ENCODE measurements around the gene ACTRT2.
A peak's percentile ranks its signal among the peaks of the same experiment; 100 is the strongest.

Gene ACTRT2

GRCh38 chr1:2980073-2980791 is 41.0 kb upstream of the ACTRT2 start:
- no peaks in the 10 kb centered on the region for H3K9me3 ChIP-seq
- no peaks in the 10 kb centered on the region for H3K4me1 ChIP-seq
- in situ Hi-C loops (cut with MboI; ENCODE audit: low sequenced_read_pairs), result no loop called here
- H3K4me3 ChIP-seq, result no peak overlapping the region
- no peaks in the 10 kb centered on the region for H3K27me3 ChIP-seq (ENCODE audit: low read depth)
- no peaks in the 10 kb centered on the region for H3K36me3 ChIP-seq (replicated peaks)
- peak in 1 of 2 experiments; percentile 4 for DNase-seq (ENCODE audit: low spot score in 2 of 2)

GRCh38 chr1:2980849-2981248 is 40.4 kb upstream of the ACTRT2 start:
- H3K4me3 ChIP-seq, result no peak overlapping the region
- H3K9me3 ChIP-seq, result no peaks in the 10 kb centered on the region
- no peaks in the 10 kb centered on the region for H3K27me3 ChIP-seq (ENCODE audit: low read depth)
- no peaks in the 10 kb centered on the region for H3K4me1 ChIP-seq
- DNase-seq (ENCODE audit: low spot score in 2 of 2), result no peak
- in situ Hi-C loops (cut with MboI; ENCODE audit: low sequenced_read_pairs), result no loop called here
- no peaks in the 10 kb centered on the region for H3K36me3 ChIP-seq (replicated peaks)

- no peaks in the 10 kb centered on the region for H3K36me3 ChIP-seq (replicated peaks)
- H3K27me3 ChIP-seq (ENCODE audit: low read depth), result no peaks in the 10 kb centered on the region
- DNase-seq (ENCODE audit: low spot score in 2 of 2), result peak in 1 of 2 experiments; percentile 3
- H3K4me1 ChIP-seq, result no peaks in the 10 kb centered on the region
- in situ Hi-C loops (cut with MboI; ENCODE audit: low sequenced_read_pairs), result no loop called here
- no peaks in the 10 kb centered on the region for H3K9me3 ChIP-seq
- H3K4me3 ChIP-seq, result no peak overlapping the region
Measured at GRCh38 chr1:2981388-2981787, 39.9 kb upstream of the ACTRT2 start.

DNA sequence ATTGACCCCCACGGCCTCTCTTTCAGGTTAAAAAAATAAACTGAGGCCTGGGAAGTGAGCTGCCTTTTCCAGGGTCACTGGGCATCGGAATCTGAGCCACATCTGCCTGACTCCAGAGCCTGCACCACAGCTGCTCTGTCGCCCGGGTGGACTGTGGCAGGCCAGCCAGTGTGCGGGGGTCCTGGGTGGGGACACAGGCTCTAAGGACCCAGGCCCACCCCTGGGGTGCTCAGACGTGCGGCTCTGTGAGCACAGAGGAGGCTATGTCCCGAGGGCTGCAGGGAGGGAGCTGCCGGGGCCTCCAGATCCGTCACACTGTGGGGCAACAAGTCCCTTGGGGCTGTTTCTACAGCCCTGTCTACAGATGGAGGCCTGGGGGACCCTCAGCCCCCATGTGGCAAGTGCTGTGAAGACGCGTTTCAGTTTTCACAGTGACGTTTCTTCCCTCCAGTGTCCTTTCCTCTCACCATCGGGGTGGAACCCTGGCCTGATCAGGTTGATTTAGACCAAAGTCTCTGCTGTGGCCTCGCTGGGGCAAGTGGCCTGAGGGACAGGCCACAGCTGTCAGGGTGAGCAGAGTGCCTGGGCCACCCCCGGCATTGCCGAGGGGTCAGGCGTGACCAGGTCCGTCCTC is 39.2 kb upstream of the ACTRT2 start:
- in situ Hi-C loops (cut with MboI; ENCODE audit: low sequenced_read_pairs), result no loop called here
- peak in 1 of 2 experiments; percentile 4 for DNase-seq (ENCODE audit: low spot score in 2 of 2)
- Histone ChIP-seq H3K9me3 (no peaks in the 10 kb centered on the region), H3K4me3 (no peak overlapping the region), H3K27me3 (ENCODE audit: low read depth) (no peaks in the 10 kb centered on the region), H3K36me3 (replicated peaks) (no peaks in the 10 kb centered on the region), H3K4me1 (no peaks in the 10 kb centered on the region)

GRCh38 chr1:2982615-2983318 is 38.5 kb upstream of the ACTRT2 start:
- Histone ChIP-seq H3K27me3 (ENCODE audit: low read depth) (no peaks in the 10 kb centered on the region), H3K4me3 (no peak overlapping the region), H3K36me3 (replicated peaks) (no peaks in the 10 kb centered on the region), H3K4me1 (no peaks in the 10 kb centered on the region), H3K9me3 (no peaks in the 10 kb centered on the region)
- in situ Hi-C loops (cut with MboI; ENCODE audit: low sequenced_read_pairs), result no loop called here
- DNase-seq (ENCODE audit: low spot score in 2 of 2), result peak in 1 of 2 experiments; percentile 4

DNA sequence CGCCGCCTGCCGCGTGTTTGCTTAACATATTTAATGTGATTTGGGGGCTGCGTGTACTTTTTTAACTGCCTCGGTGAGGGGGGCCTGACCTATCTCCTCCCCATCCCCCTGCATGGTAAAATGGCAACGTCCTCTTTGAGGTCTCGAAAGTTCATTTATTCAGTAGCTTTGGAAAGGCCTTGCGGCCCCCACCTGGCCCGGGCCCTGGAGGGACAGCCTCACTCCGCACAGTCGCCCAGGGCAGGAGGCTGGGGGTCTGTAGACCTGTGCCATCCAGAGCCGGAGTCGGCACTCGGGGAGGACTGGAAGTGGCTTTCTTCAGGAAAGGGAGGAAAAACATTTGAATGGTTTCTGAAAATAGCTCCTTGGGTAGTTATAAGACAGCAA is 38.0 kb upstream of the ACTRT2 start:
- no peaks in the 10 kb centered on the region for H3K27me3 ChIP-seq (ENCODE audit: low read depth)
- in situ Hi-C loops (cut with MboI; ENCODE audit: low sequenced_read_pairs), result no loop called here

DNA sequence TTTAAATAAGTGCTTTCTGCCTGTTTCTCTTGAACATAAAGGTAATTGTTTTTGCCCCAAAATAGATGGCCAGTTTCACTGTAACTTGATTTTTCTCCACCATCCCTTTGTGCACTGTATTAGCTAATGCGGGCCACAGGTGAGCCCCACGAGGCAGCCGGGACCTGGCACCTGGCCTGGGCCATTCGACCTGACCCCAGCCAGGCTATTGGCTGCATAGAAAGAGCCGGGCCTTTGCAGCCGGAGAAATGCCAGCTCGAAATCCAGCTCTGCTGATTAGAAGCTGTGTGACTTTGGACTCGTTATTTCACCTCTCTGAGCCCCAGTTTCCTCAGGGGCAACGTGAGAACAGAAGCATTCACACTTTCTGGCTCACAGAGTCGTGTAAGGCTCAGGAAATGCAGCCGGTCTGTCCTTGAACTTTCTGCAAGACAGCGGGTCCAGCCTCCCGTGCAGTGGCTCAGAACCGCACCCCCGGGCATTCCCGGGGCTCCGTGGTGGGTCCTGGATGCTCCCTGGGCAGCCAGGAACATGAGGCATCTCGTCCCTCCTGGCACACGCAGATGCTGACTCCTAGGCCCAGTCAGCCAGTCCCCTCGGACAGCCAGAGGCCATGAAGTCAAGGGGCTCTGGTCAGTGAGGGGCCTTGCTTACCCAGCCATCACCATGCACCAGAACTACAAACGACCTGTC is 37.4 kb upstream of the ACTRT2 start:
- H3K9me3 ChIP-seq, result no peaks in the 10 kb centered on the region
- peak in 1 of 2 experiments; percentile 2 for DNase-seq (ENCODE audit: low spot score in 2 of 2)
- H3K36me3 ChIP-seq (replicated peaks), result no peaks in the 10 kb centered on the region
- in situ Hi-C loops (cut with MboI; ENCODE audit: low sequenced_read_pairs), result no loop called here
- no peaks in the 10 kb centered on the region for H3K27me3 ChIP-seq (ENCODE audit: low read depth)
- no peak overlapping the region for H3K4me3 ChIP-seq
- no peaks in the 10 kb centered on the region for H3K4me1 ChIP-seq

More for the DNA sequence above, 38.0 kb upstream of the ACTRT2 start:
- no peak for DNase-seq (ENCODE audit: low spot score in 2 of 2)
- H3K4me3 ChIP-seq, result no peak overlapping the region
- H3K36me3 ChIP-seq (replicated peaks), result no peaks in the 10 kb centered on the region
- no peaks in the 10 kb centered on the region for H3K9me3 ChIP-seq
- no peaks in the 10 kb centered on the region for H3K4me1 ChIP-seq

DNA sequence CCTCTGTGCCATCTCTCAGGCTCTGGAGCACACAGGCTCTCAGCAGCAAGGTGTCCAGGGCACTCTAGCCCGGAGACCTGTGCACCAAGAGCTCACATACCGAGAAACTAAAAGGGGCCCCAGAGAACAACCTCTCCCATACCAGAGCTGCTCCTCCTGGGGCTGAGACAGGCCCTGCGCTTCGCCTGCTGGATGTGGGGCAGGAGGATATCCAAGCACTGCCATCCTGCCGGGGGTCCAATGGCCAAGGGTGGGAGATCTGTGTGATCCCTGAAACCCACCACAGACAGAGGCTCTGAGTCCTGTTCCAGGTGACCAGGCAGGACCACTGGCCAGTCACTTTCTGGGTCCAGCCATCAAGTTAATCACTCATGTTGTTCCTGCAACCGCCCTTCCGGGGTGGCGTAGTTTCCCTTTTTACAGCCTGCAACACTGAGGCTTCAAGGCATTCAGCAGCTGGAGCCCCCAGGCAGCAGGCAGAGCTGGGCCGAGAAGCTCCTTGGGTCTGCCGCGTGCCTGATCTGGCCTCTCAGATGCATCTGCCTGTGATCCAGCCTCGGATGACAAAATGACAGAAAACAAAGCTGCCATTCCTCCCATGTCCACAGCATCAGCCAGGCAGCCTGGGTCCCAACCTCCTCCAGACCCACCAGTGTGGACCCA is 36.7 kb upstream of the ACTRT2 start:
- Histone ChIP-seq H3K36me3 (replicated peaks) (no peaks in the 10 kb centered on the region), H3K27me3 (ENCODE audit: low read depth) (no peaks in the 10 kb centered on the region), H3K4me1 (no peaks in the 10 kb centered on the region), H3K9me3 (no peaks in the 10 kb centered on the region), H3K4me3 (no peak overlapping the region)
- in situ Hi-C loops (cut with MboI; ENCODE audit: low sequenced_read_pairs), result no loop called here
- DNase-seq (ENCODE audit: low spot score in 2 of 2), result peak in 1 of 2 experiments; percentile 6

GRCh38 chr1:2985067-2985561 is 36.2 kb upstream of the ACTRT2 start:
- Histone ChIP-seq H3K4me1 (no peaks in the 10 kb centered on the region), H3K36me3 (replicated peaks) (no peaks in the 10 kb centered on the region), H3K27me3 (ENCODE audit: low read depth) (no peaks in the 10 kb centered on the region), H3K9me3 (no peaks in the 10 kb centered on the region), H3K4me3 (no peak overlapping the region)
- in situ Hi-C loops (cut with MboI; ENCODE audit: low sequenced_read_pairs), result no loop called here
- peak in 1 of 2 experiments; percentile 4 for DNase-seq (ENCODE audit: low spot score in 2 of 2)

- Histone ChIP-seq H3K4me3 (no peak overlapping the region), H3K36me3 (replicated peaks) (no peaks in the 10 kb centered on the region), H3K27me3 (ENCODE audit: low read depth) (no peaks in the 10 kb centered on the region), H3K9me3 (no peaks in the 10 kb centered on the region), H3K4me1 (no peaks in the 10 kb centered on the region)
- in situ Hi-C loops (cut with MboI; ENCODE audit: low sequenced_read_pairs), result no loop called here
- no peak for DNase-seq (ENCODE audit: low spot score in 2 of 2)
Measured at GRCh38 chr1:2985694-2986548, 35.3 kb upstream of the ACTRT2 start.

GRCh38 chr1:2986549-2987305 is 34.5 kb upstream of the ACTRT2 start:
- in situ Hi-C loops (cut with MboI; ENCODE audit: low sequenced_read_pairs), result no loop called here
- Histone ChIP-seq H3K4me3 (no peak overlapping the region), H3K4me1 (no peaks in the 10 kb centered on the region), H3K36me3 (replicated peaks) (no peaks in the 10 kb centered on the region), H3K27me3 (ENCODE audit: low read depth) (no peaks in the 10 kb centered on the region), H3K9me3 (no peaks in the 10 kb centered on the region)
- DNase-seq (ENCODE audit: low spot score in 2 of 2), result peak in 1 of 2 experiments; percentile 0

- Histone ChIP-seq H3K4me3 (no peak overlapping the region), H3K27me3 (ENCODE audit: low read depth) (no peaks in the 10 kb centered on the region), H3K36me3 (replicated peaks) (no peaks in the 10 kb centered on the region), H3K9me3 (peaks cover under 1% of the 10 kb centered on the region; the same call in 1 of the 2 replicates), H3K4me1 (no peaks in the 10 kb centered on the region)
- in situ Hi-C loops (cut with MboI; ENCODE audit: low sequenced_read_pairs), result no loop called here
- peak in 1 of 2 experiments; percentile 3 for DNase-seq (ENCODE audit: low spot score in 2 of 2)
Measured at GRCh38 chr1:2987773-2988172, 33.5 kb upstream of the ACTRT2 start.

All from HAP-1 (cell line).